ENCODE data around the gene RFX8. TPM values are rescaled to one million over a fixed set of nuclear protein-coding genes. Genes with fewer than 3 reads are reported as not detected.
"Not testable (repeated sequence)": the region's sequence is repeated elsewhere in the genome, so short reads cannot be mapped to it uniquely, and the experiment has no call there.

Gene RFX8
- total and polyA plus RNA-seq, 10 of the 15 experiments (the other 5 are each of a cell fraction or from before 2014, with no cell fraction given) = 0.19 TPM; not detected in 9

DNA sequence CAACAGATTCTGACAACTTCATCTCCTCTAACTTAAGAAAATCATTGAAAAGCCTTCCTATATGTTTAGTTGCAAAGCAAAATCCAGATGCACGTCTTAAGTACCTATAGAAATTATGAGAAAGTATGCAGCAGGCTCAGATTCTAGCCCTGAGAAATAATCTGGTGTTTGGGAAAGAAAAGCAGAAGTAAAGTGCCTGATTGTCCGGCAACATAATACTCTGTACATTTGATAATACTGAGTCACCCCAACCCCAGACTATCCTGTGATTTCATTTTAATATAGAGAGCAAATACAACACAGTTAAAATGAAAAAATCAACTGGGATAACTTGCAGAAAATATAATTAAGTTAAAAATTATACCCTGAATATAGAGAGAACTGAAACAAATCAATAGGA lies 13.5 kb downstream of the RFX8 start:
- no peak overlapping the region for H3K27ac ChIP-seq (ENCODE audit: control insufficient read depth, insufficient read depth)
- in situ Hi-C loops (cut with MboI) (no loop called here), intact Hi-C loops (cut with micrococcal nuclease; ENCODE audit: unreplicated experiment) (no loop called here)
- no peak overlapping the region for H3K4me2 ChIP-seq (ENCODE audit: control insufficient read depth, insufficient read depth)
- 21% methylated on average over 2 of the region's 2 CpGs for WGBS (ENCODE audit: insufficient coverage, insufficient replicate concordance, low lambda C conversion rate, missing lambda C conversion rate)
- no peak for ATAC-seq
- POLR2A ChIA-PET = no interaction called here
- H4K20me1 ChIP-seq (ENCODE audit: control insufficient read depth, insufficient read depth) = no peaks in the 10 kb centered on the region
- no peaks in the 10 kb centered on the region for H3K4me1 ChIP-seq (ENCODE audit: control insufficient read depth, insufficient read depth, low read length)
- no peak overlapping the region for H3K9ac ChIP-seq (ENCODE audit: control insufficient read depth, insufficient read depth, low read length)
- BruUV-seq (replicated peaks) = no TSS peak
- no peaks in the 10 kb centered on the region for H3K36me3 ChIP-seq (ENCODE audit: control insufficient read depth in 2 of 2, insufficient read depth in 2 of 2, low read length in 1 of 2)
- no peak for FAIRE-seq
- RAD21 ChIA-PET (ENCODE audit: unreplicated experiment) = no interaction called here
- no peaks in the 10 kb centered on the region for H3K9me3 ChIP-seq (replicated peaks; ENCODE audit: control insufficient read depth, insufficient read depth, low read length)
- H3K27me3 ChIP-seq (replicated peaks in 1 of 2; ENCODE audit: control insufficient read depth in 2 of 2, insufficient read depth in 2 of 2, low read length in 1 of 2) = no peaks in the 10 kb centered on the region
- no peak overlapping the region for H3K4me3 ChIP-seq
- H3K79me2 ChIP-seq (ENCODE audit: control insufficient read depth, insufficient read depth, low read length) = no peaks in the 10 kb centered on the region
- SMC1A ChIA-PET (ENCODE audit: uncharacterized antibody, unreplicated experiment) = no interaction called here
- H2AFZ ChIP-seq (ENCODE audit: control insufficient read depth, low read depth, low read length) = no peak overlapping the region
- no peak for DNase-seq (ENCODE audit: low read depth, low spot score)
- no peak for TF ChIP-seq SPI1 (IDR thresholded peaks at IDR 0.05; ENCODE audit: borderline replicate concordance, insufficient read depth, low read depth, low read length)
- TF ChIP-seq IKZF2 (IDR thresholded peaks at IDR 0.05) = no peak
- TF ChIP-seq PAX5 (IDR thresholded peaks at IDR 0.05; ENCODE audit: borderline replicate concordance, low read depth, low read length) = no peak
- no peak for TF ChIP-seq ETV6 (conservative IDR thresholded peaks at IDR 0.05 in 1 of 2, IDR thresholded peaks at IDR 0.05 in 1 of 2; ENCODE audit: borderline replicate concordance in 1 of 2, low read depth in 1 of 2)
- CTCF ChIA-PET = no interaction called here

DNA sequence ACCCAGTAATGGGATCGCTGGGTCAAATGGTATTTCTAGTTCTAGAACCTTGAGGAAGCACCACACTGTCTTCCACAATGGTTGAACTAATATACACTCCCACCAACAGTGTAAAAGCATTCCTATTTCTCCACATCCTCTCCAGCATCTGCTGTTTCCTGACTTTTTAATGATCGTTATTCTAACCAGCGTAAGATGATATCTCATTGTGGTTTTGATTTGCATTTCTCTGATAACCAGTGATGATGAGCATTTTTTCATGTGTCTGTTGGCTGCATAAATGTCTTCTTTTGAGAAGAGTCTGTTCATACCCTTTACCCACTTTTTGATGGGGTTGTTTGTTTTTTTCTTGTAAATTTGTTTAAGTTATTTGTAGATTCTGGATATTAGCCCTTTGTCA lies 20.5 kb downstream of the RFX8 start:
- H3K4me1 ChIP-seq (ENCODE audit: control insufficient read depth, insufficient read depth, low read length); RAD21 ChIA-PET (ENCODE audit: unreplicated experiment); ATAC-seq; in situ Hi-C loops (cut with MboI); H3K79me2 ChIP-seq (ENCODE audit: control insufficient read depth, insufficient read depth, low read length); H2AFZ ChIP-seq (ENCODE audit: control insufficient read depth, low read depth, low read length); H3K36me3 ChIP-seq (ENCODE audit: control insufficient read depth in 2 of 2, insufficient read depth in 2 of 2, low read length in 1 of 2); POLR2A ChIA-PET; H3K27me3 ChIP-seq (replicated peaks in 1 of 2; ENCODE audit: control insufficient read depth in 2 of 2, insufficient read depth in 2 of 2, low read length in 1 of 2); H4K20me1 ChIP-seq (ENCODE audit: control insufficient read depth, insufficient read depth); H3K9ac ChIP-seq (ENCODE audit: control insufficient read depth, insufficient read depth, low read length); H3K27ac ChIP-seq (ENCODE audit: control insufficient read depth, insufficient read depth); SMC1A ChIA-PET (ENCODE audit: uncharacterized antibody, unreplicated experiment); H3K4me3 ChIP-seq; BruUV-seq (replicated peaks); intact Hi-C loops (cut with micrococcal nuclease; ENCODE audit: unreplicated experiment); CTCF ChIA-PET; FAIRE-seq; H3K9me3 ChIP-seq (replicated peaks; ENCODE audit: control insufficient read depth, insufficient read depth, low read length); H3K4me2 ChIP-seq (ENCODE audit: control insufficient read depth, insufficient read depth); DNase-seq (ENCODE audit: low read depth, low spot score): not testable (repeated sequence)
- WGBS (ENCODE audit: insufficient coverage, insufficient replicate concordance, low lambda C conversion rate, missing lambda C conversion rate) = 8% methylated on average over 3 of the region's 3 CpGs

Measured in GM12878 (cell line).